NCI-H146 treated with DMSO at 0.1 percent for 48 hours (cell line): ENCODE data around the gene SYNC.
"Not testable (repeated sequence)": the region's sequence is repeated elsewhere in the genome, so short reads cannot be mapped to it uniquely, and the experiment has no call there.

Source experiments
- DNase-seq: peaks from one replicate; lab custom pipeline; 2025; ENCODE audit not compliant: unreplicated experiment; lab: John Stamatoyannopoulos, UW

Gene SYNC

DNA sequence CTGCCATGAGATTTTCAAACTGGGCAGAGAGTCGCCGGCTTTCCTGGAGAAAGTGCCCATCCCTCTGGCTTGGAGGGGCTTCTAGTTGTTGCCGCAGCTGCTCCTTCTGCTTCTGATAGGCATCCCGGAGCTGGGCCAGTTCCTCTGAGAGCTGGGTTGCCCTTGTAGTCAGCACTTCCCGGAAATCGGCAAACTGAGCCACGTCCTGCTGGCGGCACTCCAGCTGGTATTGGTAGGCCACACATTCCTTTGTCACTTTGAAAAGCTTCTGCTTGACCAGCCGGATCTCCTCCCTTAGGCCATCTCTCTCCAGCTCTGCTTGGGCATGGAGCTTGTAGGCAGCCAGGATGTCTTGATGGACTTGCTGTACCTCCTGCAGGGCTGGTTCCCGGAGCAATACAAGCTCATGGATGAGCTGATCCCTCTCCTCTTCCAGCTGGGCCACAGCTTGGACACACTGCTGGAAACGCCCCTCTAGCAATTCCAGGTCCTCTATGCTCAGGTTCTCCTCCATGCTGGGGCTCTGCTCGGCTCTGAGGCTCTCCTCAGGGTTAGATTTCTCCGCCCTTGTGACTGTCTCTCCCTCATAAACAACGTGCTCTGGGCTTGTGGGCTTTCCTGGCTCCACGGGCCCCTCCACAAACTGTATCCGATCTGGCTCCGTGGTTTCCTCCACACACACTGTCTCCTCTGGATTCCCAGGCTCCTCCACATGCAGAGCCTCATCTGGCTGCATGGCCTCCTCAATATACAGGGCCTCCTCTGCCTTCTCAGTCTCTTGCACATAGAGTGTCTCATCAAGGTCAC, 7.3 kb downstream of the SYNC start:
- no peak for DNase-seq

- no peak for DNase-seq
These were observed 9.0 kb downstream of the SYNC start for GRCh38 chr1:32693455-32694174.

- DNase-seq: no peak
These were observed 16.2 kb downstream of the SYNC start for GRCh38 chr1:32686387-32686786.

- DNase-seq: no peak
These were observed 17.1 kb downstream of the SYNC start for GRCh38 chr1:32685498-32685897.

DNA sequence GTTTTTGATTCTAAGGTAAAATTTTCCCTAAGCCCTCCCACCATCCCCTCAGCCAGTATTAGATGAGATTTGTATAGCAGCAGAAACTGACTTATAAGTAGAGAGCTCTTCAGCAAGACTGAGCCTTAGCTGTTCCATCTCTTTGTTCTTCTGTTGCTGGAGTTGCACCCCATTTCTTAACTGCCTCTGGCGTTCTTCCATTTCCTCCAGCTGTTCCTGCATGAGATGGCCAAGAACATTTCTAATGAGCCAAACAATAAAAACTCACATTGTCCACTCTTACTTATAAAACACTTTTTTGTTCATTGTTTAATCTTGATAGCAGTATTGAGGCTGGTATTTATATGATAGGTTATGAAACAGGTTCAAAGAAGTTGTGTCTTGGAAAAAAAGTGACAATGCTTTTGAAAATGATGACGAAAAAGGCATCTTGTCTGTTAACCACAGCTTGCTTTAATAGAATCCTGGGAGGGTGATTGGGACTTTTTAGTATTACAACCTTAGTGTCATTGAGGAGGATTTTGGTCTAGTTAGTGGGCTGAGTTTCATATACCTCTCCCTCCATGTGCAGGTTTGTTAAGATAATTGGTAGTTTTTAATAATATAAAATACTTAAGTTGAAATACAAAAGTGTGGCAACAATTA, 18.3 kb downstream of the SYNC start:
- DNase-seq: no peak

DNA sequence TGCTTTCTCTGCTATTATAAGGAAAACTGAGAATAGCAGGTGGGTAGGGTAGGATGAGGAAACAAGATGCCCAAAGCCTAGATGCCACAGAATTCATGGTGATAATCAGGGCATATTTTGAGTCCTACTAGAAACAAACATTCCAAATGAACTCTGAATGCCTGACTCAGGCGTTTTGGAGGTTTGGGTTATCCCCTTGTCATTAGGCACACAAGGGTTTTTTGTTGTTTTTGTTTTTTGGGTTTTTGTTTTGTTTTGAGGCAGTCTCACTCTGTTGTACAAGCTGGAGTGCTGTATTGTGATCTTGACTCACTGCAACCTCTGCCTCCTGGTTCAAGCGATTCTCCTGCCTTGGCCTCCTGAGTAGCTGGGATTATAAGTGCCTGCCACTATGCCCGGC, 19.2 kb downstream of the SYNC start:
- no peak for DNase-seq

- no peak for DNase-seq
These were observed 20.6 kb downstream of the SYNC start for GRCh38 chr1:32681999-32682398.

DNA sequence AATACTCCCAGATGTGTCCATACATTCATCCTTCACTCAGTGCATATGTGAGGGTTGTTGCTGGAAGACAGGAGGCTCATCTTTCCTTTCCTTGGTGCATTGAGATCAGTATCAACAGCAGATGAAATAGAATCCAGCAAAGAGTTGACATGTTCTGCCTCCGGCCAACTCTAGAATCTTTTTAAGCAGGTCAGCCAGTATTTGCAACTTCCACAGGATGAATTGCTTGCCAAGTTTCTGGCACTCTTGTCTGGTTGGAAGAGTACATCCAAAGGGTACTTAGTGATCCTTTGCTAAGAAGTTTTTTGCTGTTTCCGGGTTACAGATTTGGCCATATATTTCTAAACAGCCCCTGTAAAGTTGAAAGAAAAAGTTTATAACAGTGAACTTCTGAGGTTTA, 21.1 kb downstream of the SYNC start:
- no peak for DNase-seq

- DNase-seq: no peak
These were observed 21.9 kb downstream of the SYNC start for GRCh38 chr1:32680642-32681041.

DNA sequence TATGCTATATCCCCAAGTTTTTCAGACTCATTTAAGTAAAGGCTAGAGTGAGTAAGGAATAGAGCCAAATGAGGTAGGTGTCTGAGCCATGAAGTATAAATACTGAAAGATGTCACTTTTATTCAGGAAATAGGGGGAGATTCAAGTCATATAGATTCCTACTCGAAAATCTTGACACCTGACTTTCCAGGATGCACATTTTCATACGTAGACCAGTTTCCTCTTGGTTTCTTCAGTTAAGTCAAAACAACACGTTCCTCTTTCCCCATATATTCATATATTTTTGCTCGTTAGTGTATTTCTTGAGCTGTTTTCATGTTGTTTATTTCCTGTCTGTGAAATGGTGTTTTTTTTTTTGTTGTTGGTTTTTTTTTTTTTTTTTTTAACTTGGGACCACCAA, 22.6 kb downstream of the SYNC start:
- not testable (repeated sequence) for DNase-seq

DNA sequence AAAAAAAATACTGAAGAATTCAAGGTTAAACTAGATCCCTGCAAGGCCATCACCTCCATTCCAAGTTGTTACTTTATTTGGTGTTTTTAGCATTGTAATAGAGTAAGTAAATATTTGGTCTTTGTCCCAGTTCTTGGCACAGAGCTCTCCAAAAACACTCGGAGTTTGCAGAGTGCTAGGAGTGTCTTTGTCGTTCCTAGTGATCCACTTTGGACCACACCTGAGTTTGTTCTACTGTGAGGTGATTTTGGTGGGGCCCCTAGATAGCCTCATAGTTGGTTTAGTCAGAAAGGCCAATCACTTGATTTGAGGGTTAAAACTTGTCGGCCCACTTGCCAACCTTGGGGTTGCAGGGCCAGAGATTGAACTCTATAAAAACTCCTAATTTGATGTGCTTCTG, 25.6 kb downstream of the SYNC start:
- no peak for DNase-seq

DNA sequence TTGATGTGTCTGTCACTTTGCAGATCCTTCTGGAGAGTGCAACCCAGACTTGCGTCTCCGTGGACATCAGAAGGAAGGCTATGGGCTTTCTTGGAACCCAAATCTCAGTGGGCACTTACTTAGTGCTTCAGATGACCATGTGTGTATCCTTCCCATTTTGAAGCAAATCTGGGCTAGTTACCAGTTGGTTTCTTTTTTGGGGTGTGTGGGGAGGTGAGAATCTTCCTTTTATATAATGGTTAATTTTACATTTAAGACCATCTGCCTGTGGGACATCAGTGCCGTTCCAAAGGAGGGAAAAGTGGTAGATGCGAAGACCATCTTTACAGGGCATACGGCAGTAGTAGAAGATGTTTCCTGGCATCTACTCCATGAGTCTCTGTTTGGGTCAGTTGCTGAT, 33.9 kb downstream of the SYNC start:
- not testable (repeated sequence) for DNase-seq

DNA sequence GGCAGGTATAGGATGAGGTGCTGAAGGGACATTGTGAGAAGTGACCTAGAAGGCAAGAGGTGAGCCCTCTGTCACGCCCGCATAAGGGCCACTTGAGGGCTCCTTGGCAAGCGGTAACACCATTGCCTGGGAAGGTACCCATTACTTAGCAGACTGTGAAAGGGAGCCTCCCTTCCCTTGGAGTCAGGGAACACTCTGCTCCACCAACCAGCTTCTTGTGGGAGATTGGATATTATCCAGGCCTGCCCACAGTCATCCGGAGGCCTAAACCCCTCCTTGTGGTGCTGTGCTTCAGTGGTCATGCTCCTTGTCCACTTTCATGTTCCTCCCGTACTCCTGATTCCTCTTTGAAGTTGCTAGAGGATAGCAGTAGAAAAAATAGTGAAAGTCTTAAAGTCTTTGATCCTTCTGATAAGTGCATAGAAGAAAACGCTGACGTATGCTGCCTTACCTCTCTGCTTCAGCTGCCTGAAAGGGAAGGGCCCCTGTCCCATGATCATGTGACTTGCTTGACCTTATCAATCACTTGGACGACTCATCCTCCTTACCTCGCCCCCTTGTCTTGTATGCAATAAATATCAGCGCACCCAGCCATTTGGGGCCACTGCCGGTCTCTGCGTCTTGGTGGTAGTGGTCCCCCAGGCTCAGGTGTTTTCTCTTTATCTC, 35.5 kb downstream of the SYNC start:
- no peak for DNase-seq

GRCh38 chr1:32665915-32666314, 36.7 kb downstream of the SYNC start:
- no peak for DNase-seq

DNA sequence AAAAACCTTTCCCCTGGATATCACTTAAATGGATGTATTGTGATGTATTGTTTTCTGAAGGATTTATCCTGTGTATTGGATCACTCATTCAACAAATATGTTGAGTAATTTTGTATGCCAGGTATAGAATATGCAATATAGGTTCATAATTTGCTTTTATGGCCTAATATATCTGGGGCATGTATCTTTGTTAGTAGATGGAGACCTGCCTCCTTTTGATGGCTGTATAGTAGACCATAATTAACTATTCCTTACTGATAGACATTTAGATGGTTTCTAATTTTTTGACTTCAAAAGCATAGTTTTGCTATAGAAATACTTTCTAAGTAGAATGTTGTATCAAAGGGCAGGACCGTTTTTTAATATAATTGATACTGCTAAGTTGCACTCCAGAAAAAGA, 43.0 kb downstream of the SYNC start:
- DNase-seq: no peak

GRCh38 chr1:32652244-32652962, 50.2 kb downstream of the SYNC start:
- DNase-seq: no peak

DNA sequence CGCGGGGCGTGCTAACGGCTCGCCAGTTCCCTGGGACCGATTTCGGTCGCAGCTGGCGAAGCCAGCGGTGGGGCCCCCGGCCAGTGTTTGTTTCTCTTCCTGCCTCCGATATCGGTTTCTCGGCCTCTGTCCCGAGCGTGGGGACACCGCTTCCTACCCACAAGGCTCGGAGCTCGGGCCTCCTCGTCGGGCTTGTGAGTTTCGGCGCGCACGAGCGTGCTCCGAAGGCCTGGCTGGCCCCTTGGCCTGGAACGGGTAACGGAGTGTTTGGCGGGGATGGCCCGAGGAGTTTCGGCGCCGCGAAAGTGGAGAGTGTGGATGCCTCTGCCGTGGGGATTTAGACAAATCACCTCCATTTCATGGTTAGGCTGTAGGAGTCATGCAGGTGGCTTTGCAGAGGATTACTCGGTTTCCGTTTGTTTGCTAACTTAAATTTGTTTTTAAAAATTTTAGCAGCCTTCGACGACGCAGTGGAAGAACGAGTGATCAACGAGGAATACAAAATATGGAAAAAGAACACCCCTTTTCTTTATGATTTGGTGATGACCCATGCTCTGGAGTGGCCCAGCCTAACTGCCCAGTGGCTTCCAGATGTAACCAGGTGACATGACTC, 51.0 kb downstream of the SYNC start:
- no peak for DNase-seq

GRCh38 chr1:32650752-32651460, 51.7 kb downstream of the SYNC start, which contains the start of gene RBBP4:
TSS of gene RBBP4 (plus strand) at chr1:32651208. CDS start at chr1:32651307, 99 bp downstream.
- DNase-seq: peak; percentile 88

DNA sequence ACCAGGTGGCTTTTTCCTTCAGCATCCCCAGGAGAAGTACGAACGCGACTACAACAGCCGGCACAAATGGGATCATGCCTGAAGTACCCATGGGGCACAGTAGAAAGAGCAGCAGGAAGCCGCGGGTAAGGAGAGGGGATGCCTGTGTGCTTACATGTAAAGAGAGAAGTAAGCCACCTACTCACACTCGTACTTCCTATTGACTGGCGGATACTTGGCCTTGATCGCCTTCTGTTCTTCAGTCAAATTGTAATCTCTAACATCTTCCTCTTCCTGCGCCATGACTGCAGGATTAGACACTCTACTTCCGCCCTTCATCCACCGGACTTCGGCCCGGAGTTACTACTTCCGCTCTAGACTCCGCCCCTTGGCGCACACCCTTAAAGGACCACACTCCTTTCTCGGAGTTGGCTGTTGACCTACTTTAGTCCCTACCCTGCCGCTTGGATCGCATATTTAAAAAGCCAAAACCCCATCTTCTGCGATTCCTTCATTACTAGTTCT, 52.3 kb downstream of the SYNC start, which contains the start of gene ZBTB8OS:
TSS of gene ZBTB8OS (minus strand) at position 303 of the 504 bp plus-strand sequence. CDS start at position 282, 21 bp downstream.
- DNase-seq: peak; percentile 82
